SK-N-MC (cell line): ENCODE measurements around the gene MRGPRE.

Experiments used
- EZH2 ChIP-seq: fragments of 200-600 bp; sonication (generic); IDR thresholded peaks from one replicate; pipeline ENCODE4 v1.6.1; 2017; ENCODE audit warnings: antibody characterized with exemption
- POLR2AphosphoS5 ChIP-seq: IDR thresholded peaks from 2 replicates; pipeline ENCODE4 v1.6.1; 2012; ENCODE audit warnings: mild to moderate bottlenecking, low read depth, low read length, borderline replicate concordance

- TF ChIP-seq EZH2 (no peak), POLR2AphosphoS5 (no peak)
These were observed 29.9 kb downstream of the MRGPRE start for GRCh38 chr11:3202305-3202704.
